Naive thymus-derived CD4-positive, alpha-beta T cell (primary cell): ENCODE measurements around the gene PKIB. TPM values are rescaled to one million over a fixed set of nuclear protein-coding genes. Genes with fewer than 3 reads are reported as not detected.
"Not testable (repeated sequence)": the region's sequence is repeated elsewhere in the genome, so short reads cannot be mapped to it uniquely, and the experiment has no call there.

Experiments used
- ATAC-seq: fragments of 150-1000 bp; cut with Tn5 transposase; 2 replicates; pipeline ENCODE4 v1.10.0; 2021; ENCODE audit warnings: mild to moderate bottlenecking, moderate library complexity
- CTCF ChIA-PET: fragments of 350-600 bp; sonication (Branson Sonifier 250); formaldehyde crosslinking; loops from one replicate; lab custom pipeline; 2021; ENCODE audit warnings: antibody characterized with exemption; lab: Charles Lee
- POLR2A ChIA-PET: fragments of 350-600 bp; sonication (Branson Sonifier 250); formaldehyde crosslinking; loops from one replicate; lab custom pipeline; 2021; ENCODE audit warnings: antibody characterized with exemption, inconsistent platforms; lab: Charles Lee
- DNase-seq, 9 donors: peaks; one replicate each; pipeline versions ENCODE4 v3.0.0 to v3.0.0-alpha.2; 2020 to 2022; ENCODE audit warnings: mixed read lengths in 1 of 9
- H3K27ac ChIP-seq: one replicate; pipeline ENCODE4 v1.7.0; 2013; ENCODE audit warnings: mild to moderate bottlenecking, low read depth, low read length, moderate library complexity
- H3K27me3 ChIP-seq, 2 donors: one replicate each; pipeline ENCODE4 v1.7.0; 2013; ENCODE audit warnings: low read length in 2 of 2, mild to moderate bottlenecking in 2 of 2, moderate library complexity in 2 of 2; ENCODE audit not compliant: control insufficient read depth in 2 of 2, insufficient read depth in 2 of 2
- H3K36me3 ChIP-seq, 3 experiments: 1 replicate in 2 of 3; 2 replicates in 1 of 3; pipeline ENCODE4 v1.7.0; 2013; ENCODE audit warnings: low read length in 3 of 3, mild to moderate bottlenecking in 3 of 3, moderate library complexity in 1 of 3; ENCODE audit not compliant: insufficient read depth in 3 of 3, control insufficient read depth in 2 of 3
- H3K4me1 ChIP-seq, 2 donors: one replicate each; pipeline ENCODE4 v1.7.0; 2013; ENCODE audit warnings: low read length in 2 of 2, mild to moderate bottlenecking in 2 of 2, moderate library complexity in 1 of 2; ENCODE audit not compliant: control insufficient read depth in 2 of 2, insufficient read depth in 2 of 2
- H3K4me3 ChIP-seq: 2 replicates; pipeline ENCODE4 v1.7.0; 2013; ENCODE audit warnings: mild to moderate bottlenecking, low read length
- H3K9me3 ChIP-seq, 3 experiments: 1 replicate in 2 of 3; 2 replicates in 1 of 3; pipeline ENCODE4 v1.7.0; 2013; ENCODE audit warnings: low read length in 3 of 3; ENCODE audit not compliant: control insufficient read depth in 2 of 3
- H3K27ac Mint-ChIP-seq, 9 donors: one replicate each; pipeline ENCODE4 v1.8.0; 2020 to 2022; ENCODE audit warnings: mixed read lengths in 9 of 9, mild to moderate bottlenecking in 8 of 9, moderate library complexity in 5 of 9, inconsistent platforms in 2 of 9
- H3K27me3 Mint-ChIP-seq, 5 donors: one replicate each; pipeline ENCODE4 v1.8.0; 2021 to 2022; ENCODE audit warnings: mixed read lengths in 5 of 5, mild to moderate bottlenecking in 1 of 5
- H3K36me3 Mint-ChIP-seq, 5 donors: one replicate each; pipeline ENCODE4 v1.8.0; 2020 to 2022; ENCODE audit warnings: mixed read lengths in 5 of 5, mild to moderate bottlenecking in 3 of 5, inconsistent platforms in 1 of 5
- H3K4me1 Mint-ChIP-seq, 7 donors: one replicate each; pipeline ENCODE4 v1.8.0; 2020 to 2022; ENCODE audit warnings: mixed read lengths in 7 of 7, mild to moderate bottlenecking in 3 of 7, inconsistent platforms in 1 of 7
- H3K4me3 Mint-ChIP-seq, 10 donors: one replicate each; pipeline ENCODE4 v1.8.0; 2020 to 2022; ENCODE audit warnings: mild to moderate bottlenecking in 10 of 10, mixed read lengths in 10 of 10, moderate library complexity in 6 of 10, inconsistent platforms in 2 of 10
- H3K9me3 Mint-ChIP-seq, 11 donors: one replicate each; pipeline ENCODE4 v1.8.0; 2020 to 2022; ENCODE audit warnings: mixed read lengths in 11 of 11, mild to moderate bottlenecking in 4 of 11, inconsistent platforms in 1 of 11, moderate library complexity in 1 of 11
- intact Hi-C, 2 donors: fragments of 100-400 bp; cut with micrococcal nuclease; formaldehyde crosslinking; loops; one replicate each; pipeline ENCODE4 v1.15.1; 2023
- polyA plus RNA-seq, 2 donors: library from polyadenylated mRNA; unstranded; fragments of 300-500 nt; fragmentation: Illumina TruSeq; gene quantifications; one replicate each; pipeline ENCODE4 v1.2.3, GENCODE V29; 2021
- total RNA-seq, 6 experiments: library from RNA in 5 of 6; stranded (reverse) in 5 of 6; gene quantifications; 1 replicate in 5 of 6; 2 replicates in 1 of 6; pipeline ENCODE4 v1.2.3 and lab custom pipeline; 2021 to 2026

The PKIB gene
- total and polyA plus RNA-seq, 7 experiments from 2014 or later: 0.86 to 1.5 (median 0.92) TPM; not detected in 1

GRCh38 chr6:122747573-122747972, 137.4 kb downstream of the PKIB start:
- H3K27ac Mint-ChIP-seq: no peak overlapping the region
- peaks cover 0 to 8% of the 10 kb centered on the region in 2 donors for H3K4me1 ChIP-seq
- H3K4me3 ChIP-seq: no peak overlapping the region
- ATAC-seq (no peak), DNase-seq (no peak)
- no peak overlapping the region for H3K27ac ChIP-seq
- ChIA-PET CTCF (no interaction called here), POLR2A (no interaction called here)
- H3K4me3 Mint-ChIP-seq: no peak overlapping the region
- H3K4me1 Mint-ChIP-seq: peaks cover 10 to 24% (median 17%) of the 10 kb centered on the region in 7 donors
- H3K9me3 ChIP-seq: no peaks in the 10 kb centered on the region
- H3K27me3 ChIP-seq: no peaks in the 10 kb centered on the region
- peaks cover 0 to 5% (median 0%) of the 10 kb centered on the region in 11 donors for H3K9me3 Mint-ChIP-seq
- H3K27me3 Mint-ChIP-seq: peaks cover 0 to 5% (median 0%) of the 10 kb centered on the region in 5 donors
- H3K36me3 ChIP-seq: no peaks in the 10 kb centered on the region
- H3K36me3 Mint-ChIP-seq: no peaks in the 10 kb centered on the region
- intact Hi-C loops: no loop called here

- H3K9me3 ChIP-seq, H3K36me3 ChIP-seq, H3K36me3 Mint-ChIP-seq, H3K27me3 Mint-ChIP-seq, H3K4me3 ChIP-seq, H3K27ac Mint-ChIP-seq, H3K27me3 ChIP-seq, H3K4me3 Mint-ChIP-seq, H3K4me1 ChIP-seq, DNase-seq, POLR2A ChIA-PET, CTCF ChIA-PET, intact Hi-C loops, H3K9me3 Mint-ChIP-seq, ATAC-seq, H3K27ac ChIP-seq: not testable (repeated sequence)
- H3K4me1 Mint-ChIP-seq: peaks cover 10 to 32% (median 21%) of the 10 kb centered on the region in 7 donors
Measured at GRCh38 chr6:122748945-122749344, 138.7 kb downstream of the PKIB start.

GRCh38 chr6:122749451-122750050, 139.3 kb downstream of the PKIB start:
- DNase-seq (no peak), ATAC-seq (no peak)
- intact Hi-C loops: no loop called here
- H3K27me3 Mint-ChIP-seq: no peaks in the 10 kb centered on the region
- peaks cover 0 to 5% (median 0%) of the 10 kb centered on the region in 11 donors for H3K9me3 Mint-ChIP-seq
- no peaks in the 10 kb centered on the region for H3K9me3 ChIP-seq
- H3K27ac Mint-ChIP-seq: no peak overlapping the region
- peaks cover 0 to 8% of the 10 kb centered on the region in 2 donors for H3K4me1 ChIP-seq
- peaks cover 14 to 33% (median 22%) of the 10 kb centered on the region in 7 donors for H3K4me1 Mint-ChIP-seq
- no peaks in the 10 kb centered on the region for H3K36me3 ChIP-seq
- no peak overlapping the region for H3K4me3 ChIP-seq
- ChIA-PET POLR2A (no interaction called here), CTCF (no interaction called here)
- no peaks in the 10 kb centered on the region for H3K36me3 Mint-ChIP-seq
- H3K27ac ChIP-seq: no peak overlapping the region
- no peak overlapping the region for H3K4me3 Mint-ChIP-seq
- H3K27me3 ChIP-seq: no peaks in the 10 kb centered on the region

- CTCF ChIA-PET: no interaction called here
- intact Hi-C loops: no loop called here
Measured at GRCh38 chr6:122751326-122751725, 141.1 kb downstream of the PKIB start.

GRCh38 chr6:122752459-122752858, 142.3 kb downstream of the PKIB start:
- intact Hi-C loops: no loop called here
- H3K4me1 ChIP-seq: peaks cover 0 to 8% of the 10 kb centered on the region in 2 donors
- Mint-ChIP-seq H3K4me3 (peak overlapping the region in 2 of 10 donors; percentile 51 to 68), H3K36me3 (no peaks in the 10 kb centered on the region), H3K9me3 (peaks cover 0 to 7% (median 0%) of the 10 kb centered on the region in 11 donors), H3K4me1 (peaks cover 11 to 33% (median 28%) of the 10 kb centered on the region in 7 donors), H3K27ac (peak overlapping the region in 2 of 9 donors; percentile 33 to 92), H3K27me3 (no peaks in the 10 kb centered on the region)
- ATAC-seq: no peak
- H3K36me3 ChIP-seq: no peaks in the 10 kb centered on the region
- ChIA-PET CTCF (no interaction called here), POLR2A (no interaction called here)
- no peaks in the 10 kb centered on the region for H3K9me3 ChIP-seq
- DNase-seq: no peak
- H3K27me3 ChIP-seq: no peaks in the 10 kb centered on the region
- H3K27ac ChIP-seq: no peak overlapping the region
- no peak overlapping the region for H3K4me3 ChIP-seq

More at GRCh38 chr6:122751326-122751725, 141.1 kb downstream of the PKIB start:
- H3K27ac Mint-ChIP-seq: peak overlapping the region; percentile 21 to 92 (median 69)
- H3K27ac ChIP-seq: peak overlapping the region; percentile 31
- peak overlapping the region; percentile 31 for H3K4me3 ChIP-seq
- DNase-seq: peak in 3 of 9 donors; percentile 13 to 18 (median 14)
- no peaks in the 10 kb centered on the region for H3K36me3 ChIP-seq
- POLR2A ChIA-PET: no interaction called here
- no peaks in the 10 kb centered on the region for H3K36me3 Mint-ChIP-seq
- peaks cover 0 to 7% (median 0%) of the 10 kb centered on the region in 11 donors for H3K9me3 Mint-ChIP-seq
- ATAC-seq: peak; percentile 42
- H3K9me3 ChIP-seq: no peaks in the 10 kb centered on the region
- no peaks in the 10 kb centered on the region for H3K27me3 ChIP-seq
- H3K4me3 Mint-ChIP-seq: peak overlapping the region in 9 of 10 donors; percentile 31 to 68 (median 51)
- peaks cover 14 to 37% (median 28%) of the 10 kb centered on the region in 7 donors for H3K4me1 Mint-ChIP-seq
- peaks cover 0 to 8% of the 10 kb centered on the region in 2 donors for H3K4me1 ChIP-seq
- H3K27me3 Mint-ChIP-seq: no peaks in the 10 kb centered on the region

- H3K4me3 Mint-ChIP-seq: no peak overlapping the region
- CTCF ChIA-PET: interaction anchor here (1.1 kb wide), 1 partner anchor 13 kb away, joined by 3 read pairs; no protein-coding TSS in a partner anchor
- H3K4me1 ChIP-seq: peaks cover 0 to 8% of the 10 kb centered on the region in 2 donors
- H3K36me3 ChIP-seq: no peaks in the 10 kb centered on the region
- no peaks in the 10 kb centered on the region for H3K27me3 ChIP-seq
- H3K27ac Mint-ChIP-seq: peak overlapping the region in 2 of 9 donors; percentile 20 to 45
- DNase-seq: no peak
- ATAC-seq: no peak
- peaks cover 0 to 6% (median 0%) of the 10 kb centered on the region in 11 donors for H3K9me3 Mint-ChIP-seq
- intact Hi-C loops: no loop called here
- POLR2A ChIA-PET: no interaction called here
- no peak overlapping the region for H3K27ac ChIP-seq
- H3K27me3 Mint-ChIP-seq: no peaks in the 10 kb centered on the region
- H3K36me3 Mint-ChIP-seq: no peaks in the 10 kb centered on the region
- no peak overlapping the region for H3K4me3 ChIP-seq
- no peaks in the 10 kb centered on the region for H3K9me3 ChIP-seq
- peaks cover 9 to 32% (median 27%) of the 10 kb centered on the region in 7 donors for H3K4me1 Mint-ChIP-seq
Measured at GRCh38 chr6:122753000-122753687, 142.9 kb downstream of the PKIB start.
